Mucosa of rectum (tissue), 2 donors: ENCODE results near the gene CAMK2D.

Experiments used
- H3K27ac ChIP-seq, 2 donors: one replicate each; pipeline ENCODE4 v1.7.0; 2013; ENCODE audit warnings: inconsistent platforms in 2 of 2, low read depth in 2 of 2, low read length in 2 of 2
- H3K27me3 ChIP-seq, 2 donors: one replicate each; pipeline ENCODE4 v1.7.0; 2013; ENCODE audit warnings: low read length in 2 of 2; ENCODE audit not compliant: control insufficient read depth in 2 of 2, insufficient read depth in 2 of 2
- H3K36me3 ChIP-seq, 2 donors: one replicate each; pipeline ENCODE4 v1.7.0; 2013; ENCODE audit warnings: low read length in 2 of 2; ENCODE audit not compliant: control insufficient read depth in 2 of 2, insufficient read depth in 2 of 2
- H3K4me1 ChIP-seq, 2 donors: one replicate each; pipeline ENCODE4 v1.7.0; 2013; ENCODE audit warnings: low read length in 2 of 2, mild to moderate bottlenecking in 1 of 2; ENCODE audit not compliant: control insufficient read depth in 2 of 2, insufficient read depth in 2 of 2
- H3K4me3 ChIP-seq, 2 donors: one replicate each; pipeline ENCODE4 v1.7.0; 2013; ENCODE audit warnings: low read length in 2 of 2
- H3K9ac ChIP-seq, 2 donors: one replicate each; pipeline ENCODE4 v1.7.0; 2013; ENCODE audit warnings: low read length in 2 of 2, low read depth in 1 of 2, mild to moderate bottlenecking in 1 of 2
- H3K9me3 ChIP-seq, 2 donors: one replicate each; pipeline ENCODE4 v1.7.0; 2013; ENCODE audit warnings: low read length in 2 of 2; ENCODE audit not compliant: control insufficient read depth in 2 of 2
- donor health status: healthy.
- donor health status: Normal muscosa, but diverticular disease.

CAMK2D gene

DNA sequence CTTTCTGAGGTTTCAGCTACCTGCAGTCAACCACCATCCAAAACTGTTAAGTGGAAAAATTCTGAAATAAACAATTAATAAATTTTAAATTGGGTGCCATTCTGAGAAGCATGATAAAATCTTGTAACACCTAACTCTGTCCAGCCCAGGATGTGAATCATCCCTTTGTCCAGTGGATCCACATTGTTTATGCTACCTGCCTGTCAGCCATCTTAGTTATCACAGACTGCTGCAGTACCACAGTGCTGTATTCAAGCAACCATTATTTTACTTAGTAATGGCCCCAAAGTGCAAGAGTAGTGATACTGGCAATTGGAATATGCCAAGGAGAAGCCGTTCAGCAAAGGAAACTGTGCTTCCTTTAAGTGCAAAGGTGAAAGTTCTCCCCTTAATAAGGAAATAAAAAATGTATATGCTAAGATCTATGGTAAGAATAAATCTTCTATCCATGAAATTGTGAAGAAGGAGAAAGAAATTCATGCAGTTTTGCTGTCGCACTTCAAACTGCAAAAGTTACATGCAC lies 20.6 kb downstream of the CAMK2D start:
- Histone ChIP-seq H3K9me3 (no peaks in the 10 kb centered on the region), H3K36me3 (peaks cover 0 to 3% of the 10 kb centered on the region in 2 donors), H3K4me3 (no peak overlapping the region), H3K4me1 (no peaks in the 10 kb centered on the region), H3K27me3 (no peaks in the 10 kb centered on the region), H3K27ac (no peak overlapping the region), H3K9ac (no peak overlapping the region)

DNA sequence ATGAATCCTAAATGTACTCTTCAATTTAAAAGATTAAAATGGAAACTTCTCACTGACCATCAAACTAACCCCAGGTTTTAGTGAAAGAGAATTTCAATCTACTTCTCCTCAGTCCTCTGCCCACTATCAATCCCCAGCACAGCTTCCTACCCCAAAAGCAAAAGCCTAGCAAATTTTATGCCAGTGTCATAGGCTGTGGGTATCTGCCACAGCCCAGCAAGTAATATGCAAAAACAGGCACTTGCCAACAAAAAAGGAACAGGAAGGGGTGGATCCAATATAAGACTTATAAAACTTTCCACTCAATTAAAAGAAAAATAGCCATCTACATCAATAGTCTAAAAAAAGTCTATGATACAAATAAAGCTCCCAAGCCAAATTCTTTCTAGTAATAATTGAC lies 22.3 kb downstream of the CAMK2D start:
- Histone ChIP-seq H3K27ac (no peak overlapping the region), H3K9me3 (no peaks in the 10 kb centered on the region), H3K4me1 (no peaks in the 10 kb centered on the region), H3K4me3 (no peak overlapping the region), H3K27me3 (no peaks in the 10 kb centered on the region), H3K9ac (no peak overlapping the region), H3K36me3 (no peaks in the 10 kb centered on the region)

DNA sequence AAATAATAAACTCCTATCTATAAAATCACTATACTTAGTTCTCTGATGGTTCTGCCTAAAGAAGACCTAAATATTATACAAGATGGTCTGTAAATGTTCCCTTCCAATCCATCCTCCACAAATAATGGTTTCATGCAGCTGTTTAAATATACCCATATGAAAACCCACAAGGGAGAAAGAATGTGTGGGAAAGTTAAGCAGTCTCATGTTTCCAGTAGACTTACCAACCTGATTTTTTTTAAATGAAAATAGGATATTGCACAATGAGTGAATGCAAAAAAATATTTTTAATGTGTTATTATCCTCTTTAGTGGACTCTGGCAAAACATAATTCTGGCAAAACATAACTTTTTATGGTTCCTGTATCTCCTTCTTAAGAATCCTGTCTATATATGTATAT lies 23.3 kb downstream of the CAMK2D start:
- no peaks in the 10 kb centered on the region for H3K36me3 ChIP-seq
- H3K27me3 ChIP-seq: no peaks in the 10 kb centered on the region
- no peaks in the 10 kb centered on the region for H3K4me1 ChIP-seq
- H3K9ac ChIP-seq: no peak overlapping the region
- H3K4me3 ChIP-seq: no peak overlapping the region
- H3K27ac ChIP-seq: no peak overlapping the region
- H3K9me3 ChIP-seq: no peaks in the 10 kb centered on the region

DNA sequence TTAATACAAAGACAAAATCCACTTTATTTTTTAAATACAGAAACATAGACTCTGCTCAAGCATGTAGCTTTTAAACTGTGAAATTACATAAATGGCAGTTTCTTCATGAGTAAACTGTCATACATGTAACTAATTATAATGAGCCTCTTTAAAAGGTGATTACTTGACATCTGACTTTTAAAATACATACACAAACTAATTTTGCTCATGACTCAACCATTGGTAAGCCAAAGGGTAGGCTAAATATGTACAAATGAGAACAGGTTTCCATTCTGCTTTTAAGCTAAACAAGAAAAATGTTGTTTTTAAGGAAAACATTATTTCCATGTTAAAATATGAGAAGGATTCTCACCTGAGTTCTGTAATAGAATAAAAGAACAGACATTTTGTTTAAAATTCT lies 27.9 kb downstream of the CAMK2D start:
- H3K9ac ChIP-seq: no peak overlapping the region
- peaks cover 0 to 2% of the 10 kb centered on the region in 2 donors for H3K4me1 ChIP-seq
- no peaks in the 10 kb centered on the region for H3K27me3 ChIP-seq
- H3K27ac ChIP-seq: no peak overlapping the region
- H3K4me3 ChIP-seq: no peak overlapping the region
- no peaks in the 10 kb centered on the region for H3K9me3 ChIP-seq
- H3K36me3 ChIP-seq: peaks cover 0 to 4% of the 10 kb centered on the region in 2 donors

DNA sequence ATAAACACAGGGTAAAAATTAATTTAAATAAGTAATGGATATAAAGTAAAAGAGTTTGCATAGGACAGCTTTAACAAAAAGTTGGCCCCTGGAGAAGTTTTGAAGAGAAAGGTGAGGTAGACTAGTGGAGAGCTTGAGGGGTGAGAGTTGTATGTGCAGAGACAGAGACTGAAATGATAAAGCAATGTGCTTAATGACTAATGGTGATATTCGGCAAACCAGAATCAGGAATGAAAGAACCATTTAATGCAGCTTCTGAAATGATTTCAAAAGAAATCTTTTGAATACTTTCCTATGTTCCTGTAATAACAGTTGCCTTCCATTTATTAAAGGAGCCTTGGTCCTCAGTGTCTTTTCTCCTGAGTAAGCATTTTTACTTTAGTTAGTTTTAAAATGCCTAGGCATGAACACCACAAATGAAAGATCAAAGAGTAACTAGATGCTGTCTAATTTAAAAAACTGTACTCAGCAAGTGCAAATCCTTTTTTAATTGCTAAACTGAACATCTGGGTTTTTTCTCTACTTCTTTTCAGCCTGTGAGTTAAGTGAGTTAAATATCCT lies 28.5 kb downstream of the CAMK2D start:
- Histone ChIP-seq H3K9ac (no peak overlapping the region), H3K9me3 (no peaks in the 10 kb centered on the region), H3K36me3 (peaks cover 0 to 4% of the 10 kb centered on the region in 2 donors), H3K27ac (no peak overlapping the region), H3K4me1 (peaks cover 0 to 2% of the 10 kb centered on the region in 2 donors), H3K4me3 (no peak overlapping the region), H3K27me3 (no peaks in the 10 kb centered on the region)

DNA sequence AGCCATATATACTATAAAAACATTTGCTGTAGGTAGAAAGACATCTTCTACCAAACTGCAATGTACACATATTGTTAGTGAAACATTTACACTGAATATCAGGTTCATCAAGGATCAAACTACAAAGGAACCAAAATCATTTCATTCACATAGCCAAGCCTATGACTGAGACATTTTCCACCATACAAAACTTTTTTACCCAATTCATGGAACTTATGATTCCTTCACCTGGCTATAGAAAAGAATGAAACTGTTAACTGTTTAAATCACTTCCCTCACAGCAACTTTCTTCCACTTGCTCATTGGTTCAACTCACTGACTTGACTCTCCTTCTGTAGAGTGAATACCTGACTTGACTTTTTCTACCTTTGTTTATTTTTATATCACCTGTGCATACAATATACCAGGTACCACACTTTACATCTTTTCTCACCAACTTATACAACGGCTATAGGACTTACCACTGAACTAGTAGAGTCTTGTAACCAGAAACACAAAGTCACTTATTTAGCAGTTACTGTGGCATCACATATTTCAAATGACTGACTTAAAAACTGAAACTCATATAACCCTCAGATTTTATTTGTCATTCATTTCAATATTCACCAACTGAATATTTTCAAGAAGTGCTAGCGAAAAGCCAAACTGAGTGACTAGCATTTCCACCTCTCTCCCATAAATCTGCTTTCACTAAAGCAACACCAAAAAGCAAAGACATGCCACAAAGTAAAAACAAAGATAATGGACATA lies 30.9 kb downstream of the CAMK2D start:
- H3K9me3 ChIP-seq: no peaks in the 10 kb centered on the region
- H3K36me3 ChIP-seq: peaks cover 0 to 4% of the 10 kb centered on the region in 2 donors
- no peak overlapping the region for H3K27ac ChIP-seq
- no peak overlapping the region for H3K4me3 ChIP-seq
- no peaks in the 10 kb centered on the region for H3K27me3 ChIP-seq
- peaks cover 0 to 2% of the 10 kb centered on the region in 2 donors for H3K4me1 ChIP-seq
- H3K9ac ChIP-seq: no peak overlapping the region

DNA sequence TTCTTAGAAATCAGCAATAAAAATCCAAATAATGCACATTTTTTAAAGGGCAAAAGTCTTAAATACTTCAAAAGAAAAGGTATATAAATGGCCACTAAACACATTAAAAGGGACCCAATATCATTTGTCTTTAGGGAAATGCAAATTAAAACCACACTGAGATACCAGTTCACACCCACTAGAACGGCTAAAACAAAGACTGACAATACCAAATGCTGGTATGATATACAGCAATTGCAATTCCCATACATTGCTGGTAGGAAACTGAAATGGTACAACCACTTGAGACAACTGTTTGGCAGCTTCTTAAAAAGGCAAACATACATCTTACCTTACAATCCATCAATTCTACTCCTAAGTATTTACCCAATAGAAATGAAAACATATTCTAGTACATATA lies 33.7 kb downstream of the CAMK2D start:
- H3K4me1 ChIP-seq: peaks cover 0 to 2% of the 10 kb centered on the region in 2 donors

DNA sequence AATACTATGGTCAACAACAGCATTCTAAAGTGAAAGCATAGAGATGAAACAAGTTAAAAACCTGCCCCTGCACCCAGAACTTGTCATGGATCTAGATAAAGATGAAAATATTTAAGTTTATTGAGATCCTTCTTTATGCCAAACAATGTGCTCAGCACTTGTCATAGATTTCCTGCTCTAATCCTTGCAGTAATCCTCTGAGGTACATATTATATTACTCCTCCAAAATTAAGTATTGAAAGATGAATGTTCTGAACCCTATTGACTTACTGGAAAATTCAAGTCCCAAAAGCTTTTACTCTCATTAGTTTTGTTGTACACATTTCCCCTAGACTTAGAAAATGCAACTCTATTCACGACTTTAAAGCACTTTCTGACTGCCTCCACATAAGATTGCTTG lies 35.6 kb downstream of the CAMK2D start:
- Histone ChIP-seq H3K4me3 (no peak overlapping the region), H3K27me3 (no peaks in the 10 kb centered on the region), H3K36me3 (peaks cover 2 to 4% of the 10 kb centered on the region in 2 donors), H3K4me1 (peaks cover 0 to 2% of the 10 kb centered on the region in 2 donors), H3K9me3 (no peaks in the 10 kb centered on the region), H3K9ac (no peak overlapping the region), H3K27ac (no peak overlapping the region)

More for the DNA sequence above, 33.7 kb downstream of the CAMK2D start:
- no peaks in the 10 kb centered on the region for H3K27me3 ChIP-seq
- H3K27ac ChIP-seq: no peak overlapping the region
- H3K9me3 ChIP-seq: no peaks in the 10 kb centered on the region
- no peak overlapping the region for H3K9ac ChIP-seq
- H3K36me3 ChIP-seq: peaks cover 0 to 4% of the 10 kb centered on the region in 2 donors
- H3K4me3 ChIP-seq: no peak overlapping the region

DNA sequence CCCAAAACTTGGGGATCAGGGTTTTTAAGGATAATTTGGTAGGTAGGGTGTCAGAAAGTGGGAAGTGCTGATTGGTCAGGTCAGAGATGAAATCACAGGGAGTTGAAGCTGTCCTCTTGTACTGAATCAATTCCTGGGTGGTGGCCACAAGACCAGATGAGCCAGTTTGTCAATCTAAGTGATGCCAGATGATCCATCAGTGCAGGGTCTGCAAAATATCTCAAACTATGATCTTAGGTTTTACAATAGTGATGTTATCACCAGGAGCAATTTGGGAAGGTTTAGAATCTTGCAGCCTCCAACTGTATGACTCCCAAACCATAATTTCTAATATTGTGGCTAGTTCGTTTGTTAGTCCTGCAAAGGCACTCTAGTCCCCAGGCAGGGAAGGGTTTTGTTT lies 43.3 kb downstream of the CAMK2D start:
- H3K9ac ChIP-seq: no peak overlapping the region
- H3K4me3 ChIP-seq: no peak overlapping the region
- H3K36me3 ChIP-seq: peaks cover 0 to 6% of the 10 kb centered on the region in 2 donors
- no peaks in the 10 kb centered on the region for H3K9me3 ChIP-seq
- no peak overlapping the region for H3K27ac ChIP-seq
- no peaks in the 10 kb centered on the region for H3K4me1 ChIP-seq
- H3K27me3 ChIP-seq: no peaks in the 10 kb centered on the region

DNA sequence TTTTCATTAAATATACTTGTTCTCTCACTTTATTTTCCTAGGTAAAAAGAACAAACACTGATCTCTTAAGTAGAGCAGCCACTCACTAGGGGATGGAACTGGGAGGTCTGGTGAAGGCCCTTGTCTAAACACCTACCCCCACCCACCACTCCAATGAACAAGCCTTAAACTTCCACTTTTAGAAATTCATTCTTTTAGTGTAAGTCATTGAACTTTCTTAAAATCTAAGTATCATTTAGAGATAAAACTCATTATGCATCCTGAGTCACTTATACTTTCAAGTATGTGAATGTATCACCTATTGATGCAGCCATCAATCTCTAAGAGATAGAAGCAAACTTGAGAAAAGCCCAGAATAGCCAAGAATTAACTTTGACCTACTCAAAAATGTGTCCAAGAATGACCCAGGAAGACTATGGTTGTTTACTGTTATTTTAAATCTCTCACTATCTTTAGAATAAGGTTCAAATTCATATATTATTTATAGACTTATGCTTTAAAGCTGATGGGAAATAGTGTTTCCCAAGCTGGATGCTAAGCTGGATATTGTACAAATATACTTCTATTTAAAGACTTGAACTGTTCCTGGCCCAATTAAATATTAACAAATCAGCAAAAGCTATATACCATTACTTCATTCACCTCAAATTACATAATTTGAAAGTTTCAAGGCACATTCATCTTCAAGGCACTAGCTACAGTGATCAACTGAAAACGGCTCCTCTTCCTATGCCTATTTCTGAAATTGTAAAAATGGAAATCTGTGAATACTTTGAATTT lies 49.5 kb downstream of the CAMK2D start:
- no peaks in the 10 kb centered on the region for H3K27me3 ChIP-seq
- H3K36me3 ChIP-seq: no peaks in the 10 kb centered on the region
- peaks cover 0 to 11% of the 10 kb centered on the region in 2 donors for H3K4me1 ChIP-seq
- H3K27ac ChIP-seq: no peak overlapping the region
- H3K4me3 ChIP-seq: no peak overlapping the region
- no peak overlapping the region for H3K9ac ChIP-seq
- no peaks in the 10 kb centered on the region for H3K9me3 ChIP-seq
